HL-60 (cell line): Measurements from ENCODE around the gene EXOSC7.

Experiments
- CTCF ChIP-seq: IDR thresholded peaks from one replicate; pipeline ENCODE4 v1.5.1; 2011; ENCODE audit warnings: low read length, control low read depth, inconsistent platforms; ENCODE audit not compliant: insufficient read depth
- POLR2AphosphoS5 ChIP-seq: IDR thresholded peaks from 2 replicates; pipeline ENCODE4 v1.6.1; 2012; ENCODE audit warnings: low read depth
- REST ChIP-seq: IDR thresholded peaks from 2 replicates; pipeline ENCODE4 v1.6.1; 2012; ENCODE audit warnings: low read depth; ENCODE audit not compliant: insufficient replicate concordance

GRCh38 chr3:45041666-45042065, 65.6 kb downstream of the EXOSC7 start:
- TF ChIP-seq REST = no peak
- TF ChIP-seq CTCF = no peak
- TF ChIP-seq POLR2AphosphoS5 = no peak
